Left lung (tissue), 10 donors: ENCODE data around the gene ABCA6. TPM values are rescaled to one million over a fixed set of nuclear protein-coding genes. Genes with fewer than 3 reads are reported as not detected.
A peak's percentile ranks its signal among the peaks of the same experiment; 100 is the strongest.

Source experiments
- ATAC-seq: fragments of 200-7000 bp; cut with Tn5 transposase; one replicate; pipeline ENCODE4 v1.9.1; 2020; ENCODE audit warnings: moderate library complexity
- DNase-seq, 4 donors: peaks; one replicate each; pipeline ENCODE4 v3.0.0-alpha.2; 2013 to 2020
- H3K27ac ChIP-seq, 2 donors: fragments of 200-600 bp; sonication (generic) in 1 of 2; one replicate each; pipeline versions ENCODE4 v1.5.0 to v1.8.0; 2020 to 2021
- H3K27me3 ChIP-seq, 2 donors: fragments of 200-600 bp; sonication (generic) in 1 of 2; one replicate each; pipeline versions ENCODE4 v1.5.0 to v1.8.0; 2020 to 2021
- H3K36me3 ChIP-seq, 2 donors: fragments of 200-600 bp; sonication (generic) in 1 of 2; one replicate each; pipeline versions ENCODE4 v1.5.0 to v1.8.0; 2020 to 2021
- H3K4me1 ChIP-seq, 2 donors: fragments of 200-600 bp; one replicate each; pipeline ENCODE4 v1.8.0; 2021
- H3K4me3 ChIP-seq, 2 donors: fragments of 200-600 bp; sonication (generic) in 1 of 2; one replicate each; pipeline versions ENCODE4 v1.5.0 to v1.8.0; 2020 to 2021; ENCODE audit warnings: mild to moderate bottlenecking in 1 of 2
- H3K9me3 ChIP-seq, 2 donors: fragments of 200-600 bp; sonication (generic) in 1 of 2; one replicate each; pipeline versions ENCODE4 v1.5.0 to v1.8.0; 2020 to 2021
- CTCF ChIP-seq, 2 donors: fragments of 200-600 bp; sonication (generic) in 1 of 2; IDR thresholded peaks; one replicate each; pipeline versions ENCODE4 v1.5.0 to v1.8.0; 2021; ENCODE audit warnings: antibody characterized with exemption in 2 of 2
- intact Hi-C, 2 donors: fragments of 100-400 bp; cut with DNase I; formaldehyde crosslinking; loops; one replicate each; pipeline versions ENCODE4 v1.11.2 to v1.14.2; 2022
- polyA plus RNA-seq, 6 donors: library from polyadenylated mRNA; unstranded; fragments of 120-200 nt; gene quantifications; one replicate each; pipeline ENCODE4 v1.2.1, GENCODE V29; 2013; ENCODE audit not compliant: insufficient read length in 6 of 6
- total RNA-seq, 2 donors: library from RNA; stranded (reverse); fragmentation: NEBNext Ultra II Directional; extraction: Animal tissue kit (Norgen Biotek cat#: 25700); gene quantifications; one replicate each; pipeline ENCODE4 v1.2.1, GENCODE V29; 2021
- donor health status: DM: no; HTN: yes; CAD: no.
- donor health status: DM: no; HTN: no; CAD: no.

Gene ABCA6
- total and polyA plus RNA-seq, 8 donors: 12.4 to 60.7 (median 32.8) TPM

GRCh38 chr17:69150333-69150732 lies 8.6 kb upstream of the ABCA6 start:
- no peaks in the 10 kb centered on the region for H3K27me3 ChIP-seq
- H3K4me3 ChIP-seq: no peak overlapping the region
- no peak overlapping the region for H3K27ac ChIP-seq
- intact Hi-C loops: no loop called here
- DNase-seq (no peak), ATAC-seq (peak; percentile 73)
- no peaks in the 10 kb centered on the region for H3K36me3 ChIP-seq
- H3K9me3 ChIP-seq: no peaks in the 10 kb centered on the region
- TF ChIP-seq CTCF (IDR thresholded peaks at IDR 0.05): no peak
- no peaks in the 10 kb centered on the region for H3K4me1 ChIP-seq

- Histone ChIP-seq H3K27ac (no peak overlapping the region), H3K27me3 (no peaks in the 10 kb centered on the region), H3K4me1 (peaks cover 0 to 9% of the 10 kb centered on the region in 2 donors), H3K36me3 (no peaks in the 10 kb centered on the region), H3K4me3 (no peak overlapping the region), H3K9me3 (no peaks in the 10 kb centered on the region)
- no peak for DNase-seq
- no peak for TF ChIP-seq CTCF (IDR thresholded peaks at IDR 0.05)
- no peak for ATAC-seq
- intact Hi-C loops: no loop called here
Observed at GRCh38 chr17:69147460-69147859, 5.8 kb upstream of the ABCA6 start.

DNA sequence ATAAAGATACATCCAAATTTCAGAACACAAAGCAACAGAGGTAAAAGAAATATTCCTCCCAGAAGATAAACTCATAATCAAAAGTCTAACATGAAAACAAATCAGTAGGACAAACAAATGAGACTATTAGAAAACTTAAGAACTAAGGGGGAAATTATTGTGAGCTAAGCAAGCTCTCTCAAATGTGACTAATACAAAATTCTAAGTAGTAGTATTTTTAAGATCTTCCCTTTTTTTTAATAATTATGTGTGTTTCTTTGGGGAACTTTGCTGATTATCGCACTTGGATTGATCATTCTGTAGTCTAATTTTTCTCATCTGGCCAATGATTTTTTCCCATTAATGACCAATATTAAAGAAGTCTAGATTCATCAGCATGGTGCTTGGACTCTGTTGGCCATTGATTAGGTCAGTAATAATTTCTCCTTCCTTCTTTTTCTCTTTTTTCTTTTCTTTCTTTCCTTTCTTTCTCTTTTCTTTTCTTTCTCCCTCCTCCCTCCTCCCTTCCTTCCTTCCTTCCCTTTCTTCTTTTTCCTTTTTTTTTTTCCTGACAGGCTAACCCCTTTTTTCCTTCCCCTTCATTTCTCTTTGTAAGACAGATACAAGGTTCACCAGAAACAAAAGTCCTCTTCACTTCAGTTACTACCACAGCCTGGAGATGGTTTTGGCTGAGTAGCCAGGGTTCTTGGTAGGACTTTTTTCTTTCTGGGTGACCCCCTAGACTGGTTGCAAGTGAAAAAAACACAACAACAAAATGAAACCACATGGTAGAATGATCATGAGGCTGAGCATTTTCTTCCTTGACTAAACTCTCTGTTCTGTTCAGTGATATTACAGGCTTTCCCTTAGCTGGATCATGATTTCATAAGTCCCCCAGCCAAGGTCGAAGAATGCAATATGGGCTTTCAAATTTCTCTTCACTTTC lies 2.9 kb upstream of the ABCA6 start:
- DNase-seq (no peak), ATAC-seq (no peak)
- Histone ChIP-seq H3K4me1 (peaks cover 0 to 9% of the 10 kb centered on the region in 2 donors), H3K36me3 (no peaks in the 10 kb centered on the region), H3K27me3 (no peaks in the 10 kb centered on the region), H3K4me3 (no peak overlapping the region), H3K27ac (no peak overlapping the region), H3K9me3 (no peaks in the 10 kb centered on the region)
- TF ChIP-seq CTCF (IDR thresholded peaks at IDR 0.05): no peak
- intact Hi-C loops: no loop called here

- ATAC-seq: no peak
- Histone ChIP-seq H3K27me3 (no peaks in the 10 kb centered on the region), H3K27ac (no peak overlapping the region), H3K4me1 (peaks cover 0 to 9% of the 10 kb centered on the region in 2 donors), H3K36me3 (no peaks in the 10 kb centered on the region), H3K9me3 (no peaks in the 10 kb centered on the region), H3K4me3 (no peak overlapping the region)
- intact Hi-C loops: no loop called here
- no peak for TF ChIP-seq CTCF (IDR thresholded peaks at IDR 0.05)
- DNase-seq: no peak
Observed at GRCh38 chr17:69143683-69144231, 2.1 kb upstream of the ABCA6 start.

DNA sequence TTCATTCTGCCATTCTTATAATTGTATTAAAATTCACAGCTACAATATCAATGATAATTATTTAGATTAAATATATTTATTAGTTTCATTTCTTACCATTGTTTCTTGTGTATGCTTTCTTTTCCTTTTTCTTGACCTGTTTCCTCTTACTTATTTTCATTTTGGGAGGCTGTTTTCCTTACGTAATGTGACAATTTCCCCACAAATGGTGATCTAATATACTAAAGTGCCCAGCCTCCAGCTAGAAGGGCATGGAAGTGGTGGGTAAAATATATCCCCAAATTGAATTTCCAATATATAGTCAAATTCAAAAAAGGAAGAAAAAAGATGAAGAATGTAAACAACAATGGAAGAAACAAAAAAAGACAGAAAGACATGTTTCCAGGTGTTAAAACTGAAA lies 1.5 kb upstream of the ABCA6 start:
- intact Hi-C loops: no loop called here
- no peaks in the 10 kb centered on the region for H3K27me3 ChIP-seq
- H3K9me3 ChIP-seq: no peaks in the 10 kb centered on the region
- H3K4me1 ChIP-seq: peaks cover 0 to 9% of the 10 kb centered on the region in 2 donors
- TF ChIP-seq CTCF (IDR thresholded peaks at IDR 0.05): no peak
- DNase-seq (no peak), ATAC-seq (no peak)
- H3K36me3 ChIP-seq: no peaks in the 10 kb centered on the region
- peak overlapping the region in 1 of 2 donors; percentile 0 for H3K27ac ChIP-seq
- no peak overlapping the region for H3K4me3 ChIP-seq
